ENCODE measurements around the gene PCDHGB2.

PCDHGB2 gene

GRCh38 chr5:141362719-141363118 is 2.9 kb downstream of the PCDHGB2 start:
- Mint-ChIP-seq H3K4me1 (no peaks in the 10 kb centered on the region), H3K4me3 (no peak overlapping the region), H3K27me3 (ENCODE audit: low read depth, poor library complexity) (no peaks in the 10 kb centered on the region), H3K27ac (no peak overlapping the region), H3K36me3 (ENCODE audit: low read depth) (peaks cover 50% of the 10 kb centered on the region), H3K9me3 (peaks cover 93% of the 10 kb centered on the region)
- TF ChIP-seq, protein P1, sequence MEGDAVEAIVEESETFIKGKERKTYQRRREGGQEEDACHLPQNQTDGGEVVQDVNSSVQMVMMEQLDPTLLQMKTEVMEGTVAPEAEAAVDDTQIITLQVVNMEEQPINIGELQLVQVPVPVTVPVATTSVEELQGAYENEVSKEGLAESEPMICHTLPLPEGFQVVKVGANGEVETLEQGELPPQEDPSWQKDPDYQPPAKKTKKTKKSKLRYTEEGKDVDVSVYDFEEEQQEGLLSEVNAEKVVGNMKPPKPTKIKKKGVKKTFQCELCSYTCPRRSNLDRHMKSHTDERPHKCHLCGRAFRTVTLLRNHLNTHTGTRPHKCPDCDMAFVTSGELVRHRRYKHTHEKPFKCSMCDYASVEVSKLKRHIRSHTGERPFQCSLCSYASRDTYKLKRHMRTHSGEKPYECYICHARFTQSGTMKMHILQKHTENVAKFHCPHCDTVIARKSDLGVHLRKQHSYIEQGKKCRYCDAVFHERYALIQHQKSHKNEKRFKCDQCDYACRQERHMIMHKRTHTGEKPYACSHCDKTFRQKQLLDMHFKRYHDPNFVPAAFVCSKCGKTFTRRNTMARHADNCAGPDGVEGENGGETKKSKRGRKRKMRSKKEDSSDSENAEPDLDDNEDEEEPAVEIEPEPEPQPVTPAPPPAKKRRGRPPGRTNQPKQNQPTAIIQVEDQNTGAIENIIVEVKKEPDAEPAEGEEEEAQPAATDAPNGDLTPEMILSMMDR (IDR thresholded peaks at IDR 0.05): no peak
- no peak for DNase-seq

GRCh38 chr5:141363952-141364660 is 4.3 kb downstream of the PCDHGB2 start, which contains the start of gene PCDHGA5:
Gene PCDHGA5, plus strand, starts transcription at chr5:141364162. Its CDS starts 169 bp downstream, at chr5:141364331.
- TF ChIP-seq, protein P1 (IDR thresholded peaks at IDR 0.05): no peak
- H3K9me3 Mint-ChIP-seq: peaks cover 93% of the 10 kb centered on the region
- no peak for DNase-seq
- peaks cover 46% of the 10 kb centered on the region for H3K36me3 Mint-ChIP-seq (ENCODE audit: low read depth)
- H3K27ac Mint-ChIP-seq: no peak within 1 kb of the TSS
- no peaks in the 10 kb centered on the region for H3K4me1 Mint-ChIP-seq
- no peak within 1 kb of the TSS for H3K4me3 Mint-ChIP-seq
- no peaks in the 10 kb centered on the region for H3K27me3 Mint-ChIP-seq (ENCODE audit: low read depth, poor library complexity)

GRCh38 chr5:141366016-141366896 is 6.5 kb downstream of the PCDHGB2 start:
- peaks cover 35% of the 10 kb centered on the region for H3K36me3 Mint-ChIP-seq (ENCODE audit: low read depth)
- H3K4me3 Mint-ChIP-seq: no peak overlapping the region
- no peak overlapping the region for H3K27ac Mint-ChIP-seq
- H3K27me3 Mint-ChIP-seq (ENCODE audit: low read depth, poor library complexity): no peaks in the 10 kb centered on the region
- TF ChIP-seq, protein P1 (IDR thresholded peaks at IDR 0.05): no peak
- peaks cover 93% of the 10 kb centered on the region for H3K9me3 Mint-ChIP-seq
- DNase-seq: no peak
- no peaks in the 10 kb centered on the region for H3K4me1 Mint-ChIP-seq

DNA sequence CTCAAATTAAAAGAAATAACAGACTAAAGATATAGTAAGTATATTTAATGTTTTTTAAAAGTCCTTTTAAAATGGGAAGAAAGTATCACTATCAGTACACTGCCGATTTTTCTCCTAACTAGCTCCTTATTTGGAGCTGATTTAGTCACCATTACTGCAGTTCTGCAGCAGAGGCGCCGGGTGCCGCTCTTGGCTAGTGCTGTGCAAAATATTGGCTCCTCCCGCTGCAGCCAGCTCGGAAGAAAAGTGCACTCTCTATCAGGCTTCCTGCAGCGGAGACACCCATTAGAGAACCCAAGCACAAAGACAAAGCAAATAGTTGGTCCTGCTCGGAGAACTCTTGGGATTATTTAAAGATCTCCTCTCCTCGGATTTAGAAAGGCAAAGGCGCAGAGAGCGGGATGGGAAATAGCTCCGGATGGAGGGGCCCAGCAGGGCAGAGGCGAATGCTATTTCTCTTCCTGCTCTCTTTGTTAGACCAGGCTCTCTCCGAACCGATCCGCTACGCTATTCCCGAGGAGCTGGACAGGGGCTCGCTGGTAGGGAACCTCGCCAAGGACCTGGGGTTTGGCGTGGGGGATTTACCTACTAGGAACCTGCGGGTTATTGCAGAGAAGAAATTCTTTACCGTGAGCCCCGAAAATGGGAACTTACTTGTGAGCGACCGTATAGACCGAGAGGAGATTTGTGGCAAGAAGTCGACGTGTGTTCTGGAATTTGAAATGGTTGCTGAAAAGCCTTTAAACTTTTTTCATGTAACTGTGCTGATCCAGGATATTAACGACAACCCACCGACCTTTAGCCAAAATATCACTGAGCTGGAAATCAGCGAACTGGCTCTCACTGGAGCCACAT is 10.4 kb downstream of the PCDHGB2 start, which contains the start of gene PCDHGB3:
Gene PCDHGB3 (plus strand): TSS at position 249 of the 855 bp plus-strand sequence. CDS start 153 bp downstream, at position 402.
- no peaks in the 10 kb centered on the region for H3K27me3 Mint-ChIP-seq (ENCODE audit: low read depth, poor library complexity)
- no peak for DNase-seq
- no peaks in the 10 kb centered on the region for H3K4me1 Mint-ChIP-seq
- H3K27ac Mint-ChIP-seq: no peak within 1 kb of the TSS
- peaks cover 92% of the 10 kb centered on the region for H3K9me3 Mint-ChIP-seq
- peaks cover 31% of the 10 kb centered on the region for H3K36me3 Mint-ChIP-seq (ENCODE audit: low read depth)
- TF ChIP-seq, protein P1 (IDR thresholded peaks at IDR 0.05): no peak
- H3K4me3 Mint-ChIP-seq: no peak within 1 kb of the TSS

DNA sequence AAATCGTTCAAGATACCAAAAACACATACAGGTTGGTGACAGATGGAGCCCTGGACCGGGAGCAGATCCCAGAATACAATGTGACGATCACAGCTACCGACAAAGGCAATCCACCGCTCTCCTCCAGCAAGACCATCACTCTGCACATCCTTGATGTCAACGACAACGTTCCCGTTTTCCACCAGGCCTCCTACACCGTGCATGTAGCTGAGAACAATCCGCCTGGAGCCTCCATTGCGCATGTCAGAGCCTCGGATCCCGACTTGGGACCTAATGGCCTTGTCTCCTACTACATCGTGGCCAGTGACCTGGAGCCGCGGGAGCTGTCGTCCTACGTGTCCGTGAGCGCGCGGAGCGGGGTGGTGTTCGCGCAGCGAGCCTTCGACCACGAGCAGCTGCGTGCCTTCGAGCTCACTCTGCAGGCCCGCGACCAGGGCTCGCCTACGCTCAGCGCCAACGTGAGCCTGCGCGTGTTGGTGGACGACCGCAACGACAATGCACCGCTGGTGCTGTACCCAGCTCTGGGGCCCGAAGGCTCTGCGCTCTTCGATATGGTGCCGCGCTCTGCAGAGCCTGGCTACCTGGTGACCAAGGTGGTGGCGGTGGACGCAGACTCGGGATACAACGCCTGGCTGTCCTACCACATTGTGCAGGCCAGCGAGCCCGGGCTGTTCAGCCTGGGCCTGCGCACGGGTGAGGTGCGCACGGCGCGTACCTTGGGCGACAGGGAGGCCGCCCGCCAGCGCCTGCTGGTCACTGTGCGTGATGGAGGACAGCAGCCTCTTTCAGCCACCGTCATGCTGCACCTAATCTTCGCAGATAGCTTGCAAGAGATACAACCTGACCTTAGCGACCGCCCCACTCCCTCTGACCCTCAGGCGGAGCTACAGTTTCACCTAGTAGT is 12.0 kb downstream of the PCDHGB2 start:
- TF ChIP-seq, protein P1 (IDR thresholded peaks at IDR 0.05): no peak
- Mint-ChIP-seq H3K4me3 (no peak overlapping the region), H3K4me1 (no peaks in the 10 kb centered on the region), H3K9me3 (peaks cover 88% of the 10 kb centered on the region), H3K27me3 (ENCODE audit: low read depth, poor library complexity) (no peaks in the 10 kb centered on the region), H3K27ac (no peak overlapping the region), H3K36me3 (ENCODE audit: low read depth) (peaks cover 30% of the 10 kb centered on the region)
- DNase-seq: no peak

Measured in nephron progenitor cell (in vitro differentiated cells).